GM21737 (cell line): ENCODE measurements around the gene DERA.
"Not testable (repeated sequence)": the region's sequence is repeated elsewhere in the genome, so short reads cannot be mapped to it uniquely, and the experiment has no call there.

Source experiments
- ATAC-seq: cut with Tn5 transposase; IDR thresholded peaks from one replicate; pipeline ENCODE4 v1.9.1; 2021; ENCODE audit warnings: mild to moderate bottlenecking, moderate library complexity; ENCODE audit not compliant: unreplicated experiment

DERA gene

DNA sequence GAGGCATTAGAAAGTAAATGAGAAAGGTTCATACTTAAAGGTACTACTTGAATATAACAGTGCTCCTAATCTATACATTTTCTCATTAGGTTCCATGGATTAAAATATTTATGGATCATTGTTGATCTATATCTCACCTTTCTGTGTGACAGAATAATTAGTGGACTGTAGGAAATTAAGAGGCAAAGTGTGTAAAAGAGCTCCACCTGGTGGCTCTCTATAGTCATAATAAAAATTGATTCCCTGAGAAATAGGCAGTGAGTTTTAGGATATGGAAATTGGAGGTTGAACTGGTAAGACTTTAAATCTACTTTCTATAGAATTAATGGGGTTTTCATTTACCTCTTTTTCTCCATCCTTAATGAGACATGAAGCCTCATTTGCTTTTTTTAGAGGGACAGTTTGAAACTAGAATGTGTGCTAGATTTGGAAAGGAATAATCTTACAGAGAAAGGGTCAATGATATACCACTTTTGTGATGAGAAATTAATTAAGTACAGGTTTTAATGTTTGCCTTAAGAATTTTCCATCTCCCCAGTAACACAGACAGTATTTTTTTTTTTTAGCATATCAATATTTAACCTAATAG, 11.8 kb upstream of the DERA start:
- no peak for ATAC-seq

DNA sequence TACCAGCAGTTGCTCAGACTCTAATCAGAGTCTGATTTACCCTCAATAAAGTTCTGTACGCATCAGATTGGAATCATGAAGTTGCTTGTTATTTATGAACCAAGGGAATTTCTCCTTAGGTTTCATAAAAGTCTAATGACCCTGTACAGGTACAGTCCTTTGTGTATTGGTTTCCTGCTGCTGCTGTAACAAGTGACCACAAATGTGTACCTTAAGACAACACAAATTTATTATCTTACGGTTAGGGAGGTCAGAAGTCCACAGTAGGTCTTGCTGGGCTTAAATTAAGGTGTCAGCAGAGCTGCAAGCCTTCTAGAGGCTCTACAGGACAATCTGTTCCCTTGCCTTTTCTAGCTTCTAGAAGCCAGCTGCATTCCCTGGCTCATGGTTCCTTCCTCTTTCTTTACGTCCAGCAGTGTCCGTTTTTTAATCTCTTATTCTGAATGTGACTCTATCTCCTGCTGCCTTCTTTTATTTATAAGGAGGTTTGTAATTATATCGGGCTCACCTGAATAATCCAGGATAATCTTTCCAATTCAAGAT, 6.7 kb upstream of the DERA start:
- ATAC-seq = no peak

DNA sequence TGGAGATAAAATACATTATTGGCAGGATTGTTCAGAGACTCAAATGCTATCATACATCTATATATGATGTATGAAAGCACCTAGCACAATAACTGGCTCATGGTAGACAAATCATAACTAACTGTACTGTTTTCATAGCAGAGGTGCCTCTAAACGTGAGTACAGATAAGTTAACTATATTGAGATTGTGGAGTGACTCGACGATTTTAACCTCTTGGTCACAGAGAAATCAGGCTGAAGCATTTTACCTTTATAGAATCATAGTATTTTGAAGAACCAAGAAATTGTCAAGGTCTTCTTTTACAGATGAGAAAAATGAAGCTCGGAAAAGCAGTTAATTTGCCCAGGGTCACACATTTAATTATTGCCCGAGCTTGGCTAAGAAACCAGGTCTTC, 666 bp upstream of the DERA start:
- ATAC-seq = no peak

DNA sequence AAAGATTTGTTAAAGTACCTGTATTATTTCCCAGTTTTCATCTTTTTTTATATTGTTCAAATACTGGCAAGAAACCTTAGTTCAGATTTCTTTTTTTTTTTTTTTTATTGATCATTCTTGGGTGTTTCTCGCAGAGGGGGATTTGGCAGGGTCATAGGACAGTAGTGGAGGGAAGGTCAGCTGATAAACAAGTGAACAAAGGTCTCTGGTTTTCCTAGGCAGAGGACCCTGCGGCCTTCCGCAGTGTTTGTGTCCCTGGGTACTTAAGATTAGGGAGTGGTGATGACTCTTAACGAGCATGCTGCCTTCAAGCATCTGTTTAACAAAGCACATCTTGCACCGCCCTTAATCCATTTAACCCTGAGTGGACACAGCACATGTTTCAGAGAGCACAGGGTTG, 799 bp downstream of the DERA start:
- ATAC-seq = not testable (repeated sequence)

DNA sequence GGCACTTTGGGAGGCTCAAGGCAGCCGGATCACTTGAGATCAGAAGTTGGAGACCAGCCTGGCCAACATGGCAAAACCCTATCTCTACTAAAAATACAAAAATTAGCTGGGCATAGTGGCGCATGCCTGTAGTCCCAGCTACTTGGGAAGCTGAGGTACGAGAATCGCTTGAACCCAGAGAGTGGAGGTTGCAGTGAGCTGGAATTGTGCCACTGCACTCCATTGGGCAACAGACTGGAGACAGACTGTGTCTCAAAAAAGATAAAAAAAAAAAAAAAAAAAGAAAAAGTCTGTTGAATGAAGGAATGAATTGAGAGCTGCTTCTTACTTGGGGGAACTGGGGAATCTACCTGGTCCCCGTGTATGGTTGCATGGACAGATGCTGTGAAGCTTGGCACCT, 3.0 kb downstream of the DERA start:
- not testable (repeated sequence) for ATAC-seq

DNA sequence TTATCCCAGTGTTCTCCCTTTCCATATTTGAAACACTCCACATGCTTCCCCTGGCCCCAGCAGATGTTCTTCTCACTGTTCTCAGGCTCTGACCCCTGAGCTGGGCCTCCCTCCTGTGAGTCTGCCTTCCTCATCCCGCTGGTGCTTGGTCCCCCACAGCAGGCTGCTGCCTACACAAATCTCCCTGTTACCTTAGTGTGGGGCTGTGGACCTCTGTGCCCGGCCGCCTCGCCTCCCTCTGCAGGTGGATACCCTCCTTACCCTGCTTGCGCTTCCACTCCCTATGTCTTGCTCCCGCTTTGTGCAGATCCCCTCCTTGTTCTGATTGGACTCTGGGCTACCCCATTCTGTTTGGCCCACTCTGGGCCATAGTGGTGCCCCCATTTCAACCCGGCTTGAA, 6.9 kb downstream of the DERA start:
- ATAC-seq = no peak

DNA sequence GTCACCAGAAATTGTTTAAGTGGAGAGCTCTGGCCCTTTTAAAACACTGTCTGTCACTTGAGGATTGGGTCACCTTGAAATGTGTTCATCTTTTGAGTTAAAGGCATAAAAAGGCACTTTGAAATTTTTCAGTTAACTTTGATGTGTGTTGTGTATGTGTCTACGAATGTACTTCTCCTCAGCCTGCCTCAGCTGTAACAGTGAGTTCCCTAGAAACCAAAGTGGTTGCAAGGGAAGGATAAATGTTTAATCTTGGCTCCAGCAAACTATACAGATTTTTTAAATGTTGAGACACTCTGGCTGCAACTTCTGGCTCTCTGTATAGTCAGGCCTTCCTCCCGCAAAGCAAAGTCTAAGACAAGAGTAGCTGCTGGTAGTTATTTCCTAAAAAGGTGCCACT, 8.3 kb downstream of the DERA start:
- ATAC-seq = no peak

DNA sequence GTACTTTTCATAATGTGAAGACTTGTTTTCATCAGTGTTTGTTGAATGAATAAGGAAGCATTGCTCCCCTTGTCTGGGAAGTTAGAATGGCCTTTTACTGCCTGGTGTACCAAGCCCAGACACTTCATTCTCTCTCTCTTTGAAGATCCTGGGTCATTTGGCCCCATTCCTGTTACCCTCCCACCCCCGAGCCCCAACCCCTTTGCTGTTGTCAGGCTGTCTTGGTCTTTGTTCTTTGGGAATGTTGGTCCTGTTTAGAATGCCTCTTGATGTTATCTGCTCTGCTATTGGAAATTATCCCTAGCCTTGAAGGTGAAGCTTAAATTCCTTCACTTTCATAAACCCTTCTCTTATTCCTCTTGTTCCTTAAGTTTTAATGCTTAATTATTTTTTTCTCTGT, 13.8 kb downstream of the DERA start:
- no peak for ATAC-seq

DNA sequence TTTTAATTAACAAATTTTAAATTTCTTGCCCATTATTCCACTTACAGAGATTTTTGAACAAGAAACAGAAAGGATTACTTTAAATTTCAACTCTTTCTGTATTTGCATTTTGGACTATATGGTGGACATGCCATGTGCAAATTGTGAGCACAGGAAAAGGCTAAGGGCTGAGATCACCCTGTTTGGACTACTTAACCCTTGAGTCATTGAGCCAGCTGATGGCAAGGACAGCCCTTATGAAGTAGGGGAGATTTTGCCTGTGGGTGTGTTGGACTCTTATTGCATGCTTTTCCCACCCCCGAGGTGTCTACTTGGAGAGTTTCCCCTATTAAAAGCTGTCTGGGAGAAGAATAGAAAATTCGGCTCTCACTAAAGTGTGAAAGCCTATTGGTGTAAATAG, 17.2 kb downstream of the DERA start:
- no peak for ATAC-seq

DNA sequence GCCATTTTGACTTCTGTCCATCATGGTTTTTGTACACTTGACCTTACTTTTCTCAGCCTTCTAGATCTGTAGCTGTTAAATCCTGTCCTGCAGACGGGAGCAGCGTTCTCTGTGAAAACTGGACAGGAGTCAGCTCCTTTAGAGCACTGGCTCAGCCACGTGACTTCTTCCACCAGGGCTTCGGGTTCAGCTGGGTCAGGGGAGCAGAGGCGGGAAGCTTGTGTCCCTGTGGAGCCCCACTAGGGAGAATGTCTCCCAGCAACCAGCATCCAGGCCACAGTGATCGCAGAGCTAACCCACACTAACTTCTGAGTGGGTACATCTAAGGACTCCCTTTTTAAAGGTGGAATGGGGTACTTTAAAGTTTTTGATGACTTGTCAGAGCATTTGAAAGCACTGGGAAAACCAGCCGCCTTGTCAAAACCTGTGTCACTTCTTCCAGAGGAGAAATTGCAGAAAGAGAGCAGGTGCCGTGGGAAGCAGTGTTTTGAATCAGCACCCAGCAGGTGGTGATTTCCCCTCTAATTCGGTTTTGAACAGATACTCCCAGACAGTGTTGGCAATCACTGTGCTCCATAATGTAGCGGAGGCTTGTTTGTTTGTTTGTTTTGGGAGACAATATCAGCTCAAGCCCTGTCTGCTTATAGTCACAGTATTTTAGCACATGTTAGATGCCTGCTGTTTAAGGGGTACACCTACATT, 17.9 kb downstream of the DERA start:
- ATAC-seq = no peak

DNA sequence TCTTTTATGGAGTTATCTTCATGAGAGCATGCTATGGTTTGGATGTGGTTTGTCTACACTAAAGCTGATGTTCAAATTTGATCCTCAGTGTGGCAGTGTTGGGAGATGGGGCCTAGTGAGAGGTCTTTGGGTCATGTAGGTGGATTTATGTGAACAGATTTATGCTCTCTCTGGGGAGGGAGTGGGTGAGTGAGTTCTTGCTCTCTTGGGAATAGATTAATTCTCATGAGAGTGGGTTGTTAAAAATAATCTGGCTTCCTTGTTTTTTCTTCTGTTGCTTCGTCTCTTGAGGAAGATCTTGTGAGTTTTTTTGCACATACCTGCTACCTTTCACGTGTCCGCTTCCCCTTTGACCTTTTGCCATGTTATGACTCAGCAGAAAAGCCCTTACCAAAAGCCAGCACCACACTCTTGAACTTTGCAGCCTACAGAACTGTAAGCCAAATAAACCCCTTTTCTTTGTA, 20.5 kb downstream of the DERA start:
- ATAC-seq = peak; percentile 63

DNA sequence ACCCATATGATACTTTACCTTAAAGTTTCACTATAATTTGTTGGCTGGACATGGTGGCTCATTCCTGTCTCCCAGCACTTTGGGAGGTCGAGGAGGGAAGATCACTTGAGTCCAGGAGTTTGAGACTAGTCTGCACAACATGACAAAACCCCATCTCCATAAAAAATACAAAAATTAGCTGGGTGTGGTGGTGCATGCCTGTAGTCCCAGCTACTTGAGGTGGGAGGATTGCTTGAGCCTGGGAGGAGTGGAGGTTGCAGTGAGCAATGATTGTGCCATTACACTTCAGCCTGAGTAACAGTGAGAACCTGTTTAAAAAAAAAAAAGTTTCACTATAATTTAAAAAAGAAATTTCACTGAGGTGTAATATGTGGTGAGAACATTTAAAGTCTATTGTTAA, 21.2 kb downstream of the DERA start:
- ATAC-seq = no peak

DNA sequence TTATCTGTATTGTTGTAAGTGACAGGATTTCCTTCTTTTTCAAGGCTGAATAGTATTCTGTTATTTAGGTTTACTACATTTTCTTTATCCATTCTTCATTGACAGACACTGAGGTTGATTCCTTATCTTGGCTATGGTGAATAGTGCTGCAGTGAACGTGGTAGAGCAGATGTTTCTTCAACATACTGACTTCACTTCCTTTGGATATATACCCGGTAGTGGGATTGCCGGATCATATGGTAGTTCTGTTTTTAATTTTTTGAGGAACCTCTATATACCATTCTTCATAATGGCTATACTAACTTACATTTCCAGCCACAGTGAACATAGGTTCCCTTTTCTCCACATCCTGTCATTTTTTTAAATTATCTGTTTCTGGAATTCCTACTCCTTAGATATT, 21.8 kb downstream of the DERA start:
- ATAC-seq = no peak

DNA sequence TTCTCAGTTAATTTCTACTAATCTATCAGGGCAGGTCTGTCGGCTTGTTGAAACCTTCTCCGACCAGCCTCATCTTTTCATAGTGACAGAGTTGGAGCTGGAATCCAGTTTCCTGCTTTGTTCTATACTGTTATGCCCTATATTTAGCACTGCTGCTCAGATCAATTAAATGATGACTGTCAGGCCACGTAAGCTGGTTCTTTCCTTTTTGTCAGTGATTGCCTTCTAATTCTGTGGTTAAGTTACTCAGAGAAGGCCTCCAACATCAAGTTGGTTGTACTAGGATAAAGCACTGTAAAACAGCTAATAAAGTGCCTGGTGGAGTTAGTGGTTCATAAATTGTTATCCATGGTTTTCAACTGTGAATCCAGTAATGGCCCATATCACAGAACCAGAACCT, 22.6 kb downstream of the DERA start:
- ATAC-seq = no peak

DNA sequence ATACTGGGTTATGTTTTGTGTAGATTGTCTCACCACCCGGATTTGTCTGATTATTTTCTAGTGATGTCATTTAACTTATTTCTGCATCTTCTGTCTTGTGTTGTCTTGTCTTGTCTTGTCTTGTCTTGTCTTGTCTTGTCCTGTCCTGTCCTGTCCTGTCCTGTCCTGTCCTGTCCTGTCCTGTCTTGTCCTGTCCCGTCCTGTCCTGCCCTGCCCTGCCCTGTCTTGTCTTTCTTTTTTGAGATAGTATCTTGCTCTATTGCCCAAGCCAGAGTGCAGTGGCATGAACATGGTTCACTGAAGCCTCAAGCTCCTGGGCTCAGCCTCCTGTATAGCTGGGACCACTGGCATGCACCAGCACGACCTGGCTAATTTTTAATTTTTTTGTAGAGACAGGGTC, 25.6 kb downstream of the DERA start:
- no peak for ATAC-seq

DNA sequence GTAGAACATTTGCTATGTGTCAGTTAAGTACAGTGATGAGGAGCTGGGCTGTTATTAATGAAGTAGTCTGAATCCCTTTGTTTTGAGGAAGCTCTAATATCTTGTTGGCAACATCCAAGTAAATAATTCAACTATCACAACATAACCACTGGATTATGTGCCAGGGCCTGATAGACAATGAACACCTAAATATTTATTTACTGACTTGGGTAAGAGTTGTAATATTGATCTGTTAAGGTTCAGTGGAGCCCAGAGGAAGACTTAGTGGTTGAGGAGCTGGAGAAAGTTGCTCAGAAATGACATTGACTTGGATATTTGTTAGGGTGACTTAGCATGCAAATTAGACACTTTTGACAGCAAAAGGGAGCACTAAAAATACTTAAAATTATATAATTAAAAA, 26.8 kb downstream of the DERA start:
- ATAC-seq = no peak

DNA sequence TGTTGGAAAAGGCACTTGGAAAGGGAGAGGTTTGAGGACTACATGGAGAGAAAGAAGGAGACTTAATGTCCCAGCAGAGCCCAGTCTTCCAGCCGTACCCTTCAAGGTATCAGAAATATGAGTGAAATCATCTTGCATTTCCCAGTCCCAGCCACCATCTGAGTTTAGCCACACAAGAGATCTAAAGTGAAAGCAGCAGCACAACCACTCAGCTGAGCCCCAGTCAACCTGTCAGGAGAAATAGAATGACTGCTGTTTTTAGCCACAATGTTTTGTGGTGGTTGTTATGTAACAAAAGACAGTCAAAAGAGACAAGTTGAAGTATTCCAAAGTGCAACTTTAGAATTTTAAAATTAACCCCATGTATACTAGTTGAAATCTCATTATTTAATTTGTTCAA, 28.0 kb downstream of the DERA start:
- no peak for ATAC-seq

DNA sequence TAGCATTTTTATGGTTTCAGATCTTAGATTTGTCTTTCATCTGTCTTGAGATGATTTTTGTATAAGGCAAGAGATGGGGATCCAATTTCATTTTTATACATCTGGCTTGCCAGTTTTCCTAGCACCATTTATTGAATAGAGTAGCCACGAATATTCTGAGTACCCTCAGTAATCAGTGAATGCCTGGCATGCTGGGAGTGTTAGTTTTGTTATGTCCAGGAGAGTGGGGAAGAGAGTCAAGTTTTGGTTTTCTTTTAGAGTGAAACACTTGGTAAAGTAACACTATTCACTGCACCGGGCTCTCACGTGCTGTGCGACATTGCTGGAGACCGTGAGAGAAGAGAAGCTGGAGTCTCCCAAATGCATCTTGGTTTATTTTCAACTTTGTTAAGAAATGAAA, 31.3 kb downstream of the DERA start:
- no peak for ATAC-seq

DNA sequence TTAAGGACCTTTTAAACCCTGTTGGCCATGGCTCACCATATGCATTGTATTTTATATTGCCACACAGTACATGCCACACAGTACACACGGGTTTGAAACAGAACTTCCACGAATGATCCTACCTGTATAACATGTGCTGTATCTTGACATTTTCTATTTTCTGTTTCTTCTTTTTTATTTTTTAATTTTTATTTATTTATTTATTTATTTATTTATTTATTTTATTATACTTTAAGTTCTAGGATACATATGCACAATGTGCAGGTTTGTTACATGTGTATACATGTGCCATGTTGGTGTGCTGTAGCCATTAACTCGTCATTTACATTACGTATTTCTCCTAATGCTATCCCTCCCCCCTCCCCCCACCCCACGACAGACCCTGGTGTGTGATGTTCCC, 32.4 kb downstream of the DERA start:
- ATAC-seq = not testable (repeated sequence)

DNA sequence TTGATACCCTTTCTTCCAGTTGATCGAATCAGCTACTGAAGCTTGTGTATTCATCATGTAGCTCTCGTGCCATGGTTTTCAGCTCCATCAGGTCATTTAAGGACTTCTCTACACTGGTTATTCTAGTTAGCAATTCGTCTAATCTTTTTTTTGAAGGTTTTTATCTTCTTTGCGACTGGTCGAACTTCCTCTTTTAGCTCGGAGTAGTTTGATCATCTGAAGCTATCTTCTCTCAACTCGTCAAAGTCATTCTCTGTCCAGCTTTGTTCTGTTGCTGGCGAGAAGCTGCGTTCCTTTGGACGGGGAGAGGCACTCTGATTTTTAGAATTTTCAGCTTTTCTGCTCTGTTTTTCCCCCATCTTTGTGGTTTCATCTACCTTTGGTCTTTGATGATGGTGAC, 37.3 kb downstream of the DERA start:
- not testable (repeated sequence) for ATAC-seq

DNA sequence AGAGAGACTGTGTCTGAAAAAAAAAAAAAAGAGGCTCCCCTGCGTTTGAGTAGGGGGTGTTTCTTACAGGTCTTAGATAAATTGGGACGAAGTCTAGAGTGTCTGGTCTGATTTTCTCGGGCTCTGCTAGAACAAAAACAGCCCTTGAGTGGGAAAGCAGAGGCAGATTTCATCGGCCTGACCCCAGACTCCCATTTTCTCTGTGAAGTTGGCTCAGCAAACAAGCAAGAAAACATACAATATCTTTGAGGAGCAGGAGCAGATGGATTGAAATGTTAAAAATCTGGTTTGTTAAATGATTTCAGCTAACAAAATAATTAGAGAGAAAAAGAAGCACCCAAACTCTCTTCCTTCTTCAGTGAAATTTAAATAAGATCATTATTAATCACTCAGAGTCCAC, 44.1 kb downstream of the DERA start:
- ATAC-seq = no peak

DNA sequence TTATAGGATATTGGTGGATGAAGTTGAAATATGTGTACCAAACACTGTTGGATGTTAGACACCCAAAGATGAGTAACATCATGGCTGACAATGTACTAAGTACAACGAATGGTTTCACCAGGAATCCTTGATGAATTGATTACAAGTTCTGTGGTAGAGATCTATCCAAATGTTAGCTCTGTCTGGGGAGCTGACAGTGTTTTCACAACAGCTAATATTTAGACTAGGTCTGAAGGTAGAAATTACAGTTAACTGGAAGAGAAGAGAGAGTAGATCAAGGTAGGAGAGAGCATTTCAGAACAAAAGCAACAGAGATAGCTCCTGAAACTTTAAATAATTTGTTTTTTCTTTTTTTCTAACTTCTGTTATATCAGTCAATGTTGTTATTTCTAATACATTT, 44.9 kb downstream of the DERA start:
- ATAC-seq = no peak
